A673 (cell line): ENCODE results near the gene PDXDC1. TPM values are rescaled to one million over a fixed set of nuclear protein-coding genes. Genes with fewer than 3 reads are reported as not detected.
"Not testable (repeated sequence)": the region's sequence is repeated elsewhere in the genome, so short reads cannot be mapped to it uniquely, and the experiment has no call there.

Experiments used
- BruUV-seq: library from RNA; stranded (reverse); fragments of 400-500 nt; replicated peaks from 2 replicates; lab custom pipeline; 2021; lab: Mats Ljungman, UMichigan
- CTCF ChIA-PET: fragments of 300-600 bp; sonication (Branson Sonifier 250); formaldehyde crosslinking; loops from one replicate; lab custom pipeline; 2022; ENCODE audit warnings: antibody characterized with exemption; lab: Charles Lee
- POLR2A ChIA-PET: fragments of 300-600 bp; sonication (Branson Sonifier 250); formaldehyde crosslinking; loops from one replicate; lab custom pipeline; 2022; ENCODE audit warnings: antibody characterized with exemption; ENCODE audit not compliant: low non-redundant PET; lab: Charles Lee
- DNase-seq: peaks from one replicate; pipeline ENCODE4 v3.0.0-alpha.2; 2015; ENCODE audit warnings: low spot score
- H3K27ac ChIP-seq: fragments of 200-600 bp; sonication (generic); 2 replicates; pipeline ENCODE4 v1.5.1; 2016; ENCODE audit warnings: mixed run types, low read depth, mild to moderate bottlenecking, mixed read lengths, antibody characterized with exemption, low read length; ENCODE audit not compliant: poor library complexity, severe bottlenecking
- H3K27me3 ChIP-seq: fragments of 200-600 bp; sonication (generic); replicated peaks from 2 replicates; pipeline ENCODE4 v1.6.1; 2017; ENCODE audit warnings: mixed run types, low read depth, mild to moderate bottlenecking, mixed read lengths, antibody characterized with exemption, low read length; ENCODE audit not compliant: insufficient read depth, poor library complexity
- H3K36me3 ChIP-seq: fragments of 200-600 bp; sonication (generic); 2 replicates; pipeline ENCODE4 v1.6.1; 2016; ENCODE audit warnings: mixed run types, mild to moderate bottlenecking, mixed read lengths, antibody characterized with exemption, low read length; ENCODE audit not compliant: insufficient read depth, poor library complexity, severe bottlenecking
- H3K4me1 ChIP-seq: fragments of 200-600 bp; sonication (generic); 2 replicates; pipeline ENCODE4 v1.6.1; 2017; ENCODE audit warnings: mixed run types, mild to moderate bottlenecking, mixed read lengths, antibody characterized with exemption, low read length; ENCODE audit not compliant: insufficient read depth, poor library complexity, severe bottlenecking
- H3K4me3 ChIP-seq: fragments of 200-600 bp; sonication (generic); 2 replicates; pipeline ENCODE4 v1.5.1; 2016; ENCODE audit warnings: low read depth, mixed run types, mild to moderate bottlenecking, mixed read lengths, low read length; ENCODE audit not compliant: poor library complexity, severe bottlenecking
- H3K9me3 ChIP-seq: fragments of 200-600 bp; sonication (generic); 2 replicates; pipeline ENCODE4 v1.6.1; 2016; ENCODE audit warnings: mixed run types, low read depth, mild to moderate bottlenecking, mixed read lengths, antibody characterized with exemption, low read length; ENCODE audit not compliant: poor library complexity, severe bottlenecking
- intact Hi-C: fragments of 100-400 bp; cut with micrococcal nuclease; formaldehyde crosslinking; loops from one replicate; pipeline ENCODE4 v1.10.0; 2022; ENCODE audit not compliant: unreplicated experiment
- total RNA-seq: library from RNA; stranded (reverse); gene quantifications from 2 replicates; pipeline ENCODE4 v1.2.3, GENCODE V29; 2021

Gene PDXDC1
- total RNA-seq, 1 experiment from 2014 or later = 103 TPM

DNA sequence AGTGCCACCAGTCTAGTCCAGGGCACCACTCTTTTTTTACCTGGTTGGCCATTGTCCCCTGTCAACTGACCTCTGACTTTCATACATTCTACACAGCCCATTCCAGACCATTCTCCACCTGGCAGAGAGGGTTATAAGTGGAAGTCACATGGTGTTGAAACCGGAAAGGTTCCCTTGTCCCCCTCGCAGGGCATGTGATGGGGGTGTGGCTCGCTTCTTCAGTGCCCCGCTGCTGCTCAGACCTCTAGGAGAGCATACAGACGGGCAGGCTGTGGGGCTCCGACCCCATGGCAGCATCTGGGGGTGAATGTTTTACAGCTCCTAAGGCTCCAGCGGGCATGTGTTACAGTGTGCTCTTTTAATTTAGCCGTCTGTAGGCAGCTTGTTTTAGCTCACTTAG, 52.2 kb downstream of the PDXDC1 start:
- DNase-seq, H3K27me3 ChIP-seq, CTCF ChIA-PET, BruUV-seq, H3K9me3 ChIP-seq, intact Hi-C loops, POLR2A ChIA-PET, H3K27ac ChIP-seq, H3K4me3 ChIP-seq: not testable (repeated sequence)
- peaks cover 19% of the 10 kb centered on the region for H3K4me1 ChIP-seq
- peaks cover 34% of the 10 kb centered on the region for H3K36me3 ChIP-seq

DNA sequence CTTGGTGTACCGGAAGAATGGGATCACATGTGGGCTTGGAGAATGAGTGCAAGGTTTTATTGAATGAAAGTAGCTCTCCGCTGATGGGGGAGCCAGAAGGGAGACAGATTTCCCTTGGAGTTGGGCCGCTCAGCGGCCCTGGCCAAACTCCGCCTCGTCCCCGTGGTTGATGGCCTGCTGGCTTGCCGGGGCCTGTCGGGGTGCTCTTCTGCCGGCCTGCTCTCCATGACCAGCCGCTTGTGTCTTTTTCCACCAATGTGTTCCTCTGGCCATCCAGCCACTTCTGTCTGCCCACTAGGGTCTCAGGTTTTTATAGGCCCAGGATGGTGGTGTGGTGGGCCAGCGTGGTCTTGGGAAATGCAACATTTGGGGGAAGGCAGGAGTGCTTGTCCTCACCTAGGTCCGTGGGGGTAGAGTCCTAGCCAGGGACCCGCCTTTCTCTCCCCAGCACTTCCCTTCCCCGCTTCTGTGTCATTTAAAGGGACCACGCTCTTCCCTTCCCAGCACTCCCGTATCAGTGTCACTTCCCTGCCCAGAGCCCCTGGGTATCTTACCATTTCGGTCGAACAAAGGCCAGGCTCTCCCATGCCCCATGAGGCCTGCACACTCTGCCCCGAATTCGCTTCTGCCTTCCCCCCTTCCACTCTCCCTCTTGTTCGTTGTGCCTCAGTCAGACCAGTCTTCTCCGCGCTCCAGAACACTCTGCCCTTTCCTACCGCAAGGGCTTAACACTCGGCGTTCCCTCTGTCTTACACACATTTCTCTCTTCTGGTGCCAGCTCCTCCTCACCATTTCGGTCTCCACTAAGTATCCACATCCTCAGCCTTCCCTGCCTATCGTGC, 52.9 kb downstream of the PDXDC1 start:
- DNase-seq, BruUV-seq, H3K9me3 ChIP-seq, POLR2A ChIA-PET, intact Hi-C loops, H3K27me3 ChIP-seq, CTCF ChIA-PET, H3K4me3 ChIP-seq: not testable (repeated sequence)
- H3K36me3 ChIP-seq = peaks cover 37% of the 10 kb centered on the region
- peaks cover 14% of the 10 kb centered on the region for H3K4me1 ChIP-seq
- H3K27ac ChIP-seq = peak overlapping the region; percentile 59

DNA sequence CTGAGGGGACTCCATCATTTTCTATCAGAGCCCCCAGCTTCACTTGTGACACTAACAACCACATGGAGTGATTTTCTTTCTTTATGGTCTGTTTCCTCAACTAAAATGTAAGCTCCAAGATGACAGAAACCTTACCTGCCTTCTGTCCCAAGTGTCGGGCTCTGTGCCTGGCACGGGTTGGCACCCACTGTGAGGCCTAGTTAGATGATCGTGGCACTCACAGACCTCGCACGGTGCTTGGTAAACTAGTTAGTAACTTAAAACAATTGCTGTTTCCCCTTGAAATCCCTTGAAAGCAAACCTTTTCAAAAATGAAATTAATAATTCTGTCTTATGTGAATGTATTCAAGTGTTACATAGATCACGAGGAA, 53.5 kb downstream of the PDXDC1 start:
- H3K27me3 ChIP-seq, intact Hi-C loops, CTCF ChIA-PET, H3K4me3 ChIP-seq, DNase-seq, H3K9me3 ChIP-seq, POLR2A ChIA-PET: not testable (repeated sequence)
- Histone ChIP-seq H3K4me1 (peaks cover 14% of the 10 kb centered on the region), H3K36me3 (peaks cover 37% of the 10 kb centered on the region), H3K27ac (peak overlapping the region; percentile 29)
- BruUV-seq = TSS peak; percentile 9

- Histone ChIP-seq H3K36me3 (peaks cover 45% of the 10 kb centered on the region), H3K4me1 (peaks cover 14% of the 10 kb centered on the region), H3K27ac (peak overlapping the region; percentile 40)
- BruUV-seq, H3K27me3 ChIP-seq, DNase-seq, H3K4me3 ChIP-seq, CTCF ChIA-PET, intact Hi-C loops, H3K9me3 ChIP-seq, POLR2A ChIA-PET: not testable (repeated sequence)
Measured at GRCh38 chr16:15028801-15029698, 54.2 kb downstream of the PDXDC1 start.

DNA sequence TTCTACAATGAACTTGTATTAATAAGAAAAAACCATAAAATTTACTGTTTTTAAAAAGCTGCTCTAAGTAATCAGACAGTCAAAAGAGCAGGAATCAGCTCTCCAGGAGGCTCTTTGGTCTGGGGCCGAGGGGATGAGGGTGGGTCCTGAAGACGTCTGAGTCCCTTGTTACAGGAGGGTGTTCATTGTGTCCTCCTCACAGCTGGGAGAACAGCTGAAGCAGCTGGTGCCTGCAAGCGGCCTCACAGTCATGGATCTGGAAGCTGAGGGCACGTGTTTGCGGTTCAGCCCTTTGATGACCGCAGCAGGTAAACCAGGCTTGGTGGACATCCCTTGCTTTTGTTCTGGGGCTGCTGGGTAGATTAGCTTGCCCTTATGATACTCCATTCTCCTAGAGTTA, 54.9 kb downstream of the PDXDC1 start:
- POLR2A ChIA-PET, H3K27ac ChIP-seq, H3K4me3 ChIP-seq, CTCF ChIA-PET, H3K27me3 ChIP-seq, H3K9me3 ChIP-seq, BruUV-seq, intact Hi-C loops, DNase-seq: not testable (repeated sequence)
- peaks cover 12% of the 10 kb centered on the region for H3K4me1 ChIP-seq
- peaks cover 47% of the 10 kb centered on the region for H3K36me3 ChIP-seq
